Caco-2 (cell line): ENCODE results near the gene CTTNBP2. TPM values are rescaled to one million over a fixed set of nuclear protein-coding genes. Genes with fewer than 3 reads are reported as not detected.

ENCODE experiments used
- BruUV-seq: library from RNA; stranded (reverse); fragments of 400-500 nt; replicated peaks from 2 replicates; lab custom pipeline; 2021; lab: Mats Ljungman, UMichigan
- CTCF ChIA-PET: fragments of 300-600 bp; sonication (Branson Sonifier 250); formaldehyde crosslinking; loops from one replicate; lab custom pipeline; 2022; ENCODE audit warnings: antibody characterized with exemption; lab: Charles Lee
- POLR2A ChIA-PET: fragments of 300-600 bp; sonication (Branson Sonifier 250); formaldehyde crosslinking; loops from one replicate; lab custom pipeline; 2022; ENCODE audit warnings: antibody characterized with exemption; lab: Charles Lee
- DNase-seq, 2 experiments: peaks; one replicate each; pipeline versions ENCODE4 v3.0.0 to v3.0.0-alpha.2; 2020 to 2022
- H3K27me3 ChIP-seq: replicated peaks from 2 replicates; pipeline ENCODE4 v1.6.0; 2011; ENCODE audit warnings: low read length; ENCODE audit not compliant: control insufficient read depth, insufficient read depth
- H3K36me3 ChIP-seq: 2 replicates; pipeline ENCODE4 v1.5.1; 2011; ENCODE audit warnings: low read length; ENCODE audit not compliant: control insufficient read depth, insufficient read depth
- H3K4me1 ChIP-seq: fragments of 250-450 bp; sonication (Bioruptor Pico); 2 replicates; pipeline ENCODE4 v1.5.1; 2020; ENCODE audit warnings: mild to moderate bottlenecking
- H3K4me3 ChIP-seq: 2 replicates; pipeline ENCODE4 v1.5.1; 2011; ENCODE audit warnings: low read depth, mild to moderate bottlenecking, control low read depth, low read length
- H3K9me3 ChIP-seq: fragments of 250-450 bp; sonication (Bioruptor Pico); 2 replicates; pipeline ENCODE4 v1.5.1; 2020; ENCODE audit warnings: mild to moderate bottlenecking, moderate library complexity
- H3K27ac Mint-ChIP-seq: one replicate; pipeline ENCODE4 v1.8.0; 2022; ENCODE audit warnings: mixed read lengths; ENCODE audit not compliant: unreplicated experiment
- H3K27me3 Mint-ChIP-seq: one replicate; pipeline ENCODE4 v1.8.0; 2022; ENCODE audit warnings: mixed read lengths; ENCODE audit not compliant: insufficient read depth, unreplicated experiment
- H3K36me3 Mint-ChIP-seq: one replicate; pipeline ENCODE4 v1.8.0; 2022; ENCODE audit warnings: mild to moderate bottlenecking, mixed read lengths; ENCODE audit not compliant: insufficient read depth, unreplicated experiment
- H3K4me1 Mint-ChIP-seq: one replicate; pipeline ENCODE4 v1.8.0; 2022; ENCODE audit warnings: low read depth, mixed read lengths; ENCODE audit not compliant: unreplicated experiment
- H3K4me3 Mint-ChIP-seq: one replicate; pipeline ENCODE4 v1.8.0; 2022; ENCODE audit warnings: mild to moderate bottlenecking, moderate library complexity, mixed read lengths; ENCODE audit not compliant: unreplicated experiment
- H3K9me3 Mint-ChIP-seq: one replicate; pipeline ENCODE4 v1.8.0; 2022; ENCODE audit warnings: mixed read lengths; ENCODE audit not compliant: unreplicated experiment
- intact Hi-C: fragments of 100-400 bp; cut with micrococcal nuclease; formaldehyde crosslinking; loops from one replicate; pipeline ENCODE4 v1.10.0; 2022; ENCODE audit not compliant: unreplicated experiment
- total RNA-seq: library from RNA; stranded (reverse); gene quantifications from 2 replicates; pipeline ENCODE4 v1.2.3, GENCODE V29; 2022
- TF ChIP-seq, protein P1 (sequence below), 2 experiments: fragments of 200-600 bp in 1 of 2; IDR thresholded peaks; 1 replicate in 1 of 2; 2 replicates in 1 of 2; pipeline versions ENCODE4 v1.5.1 to v1.8.0; 2011 to 2022; ENCODE audit warnings: antibody characterized with exemption in 1 of 2, control low read depth in 1 of 2, inconsistent platforms in 1 of 2, low read depth in 1 of 2, low read length in 1 of 2, mild to moderate bottlenecking in 1 of 2, moderate library complexity in 1 of 2; ENCODE audit not compliant: insufficient read depth in 1 of 2, severe bottlenecking in 1 of 2, unreplicated experiment in 1 of 2

CTTNBP2 gene
- total RNA-seq, 1 experiment from 2014 or later, result 3.2 TPM

DNA sequence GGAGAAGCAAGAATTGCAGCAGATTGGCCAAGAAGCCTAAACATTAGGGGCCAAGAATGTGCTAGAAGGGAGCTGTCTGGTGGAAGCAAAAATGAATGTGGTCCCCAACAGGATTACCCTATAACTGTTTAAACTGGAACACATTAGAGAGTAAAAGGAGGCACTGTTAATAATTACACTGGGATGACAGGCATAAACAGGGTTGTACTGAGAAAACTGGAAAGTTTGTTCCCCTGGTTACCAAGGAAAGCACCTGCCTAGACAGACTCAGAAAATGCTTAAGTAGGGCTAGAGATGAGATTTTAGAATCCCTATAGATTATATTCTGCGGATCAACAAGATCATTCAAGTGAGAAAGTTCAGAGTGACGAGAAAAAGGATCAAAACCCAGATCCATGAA, 100.8 kb downstream of the CTTNBP2 start:
- Histone ChIP-seq H3K36me3 (no peaks in the 10 kb centered on the region), H3K9me3 (no peaks in the 10 kb centered on the region), H3K27me3 (no peaks in the 10 kb centered on the region), H3K4me1 (peaks cover 4% of the 10 kb centered on the region), H3K4me3 (no peak overlapping the region)
- Mint-ChIP-seq H3K27me3 (no peaks in the 10 kb centered on the region), H3K9me3 (no peaks in the 10 kb centered on the region), H3K4me1 (peaks cover 25% of the 10 kb centered on the region), H3K27ac (no peak overlapping the region), H3K36me3 (no peaks in the 10 kb centered on the region), H3K4me3 (no peak overlapping the region)
- intact Hi-C loops, result no loop called here
- TF ChIP-seq, protein P1, sequence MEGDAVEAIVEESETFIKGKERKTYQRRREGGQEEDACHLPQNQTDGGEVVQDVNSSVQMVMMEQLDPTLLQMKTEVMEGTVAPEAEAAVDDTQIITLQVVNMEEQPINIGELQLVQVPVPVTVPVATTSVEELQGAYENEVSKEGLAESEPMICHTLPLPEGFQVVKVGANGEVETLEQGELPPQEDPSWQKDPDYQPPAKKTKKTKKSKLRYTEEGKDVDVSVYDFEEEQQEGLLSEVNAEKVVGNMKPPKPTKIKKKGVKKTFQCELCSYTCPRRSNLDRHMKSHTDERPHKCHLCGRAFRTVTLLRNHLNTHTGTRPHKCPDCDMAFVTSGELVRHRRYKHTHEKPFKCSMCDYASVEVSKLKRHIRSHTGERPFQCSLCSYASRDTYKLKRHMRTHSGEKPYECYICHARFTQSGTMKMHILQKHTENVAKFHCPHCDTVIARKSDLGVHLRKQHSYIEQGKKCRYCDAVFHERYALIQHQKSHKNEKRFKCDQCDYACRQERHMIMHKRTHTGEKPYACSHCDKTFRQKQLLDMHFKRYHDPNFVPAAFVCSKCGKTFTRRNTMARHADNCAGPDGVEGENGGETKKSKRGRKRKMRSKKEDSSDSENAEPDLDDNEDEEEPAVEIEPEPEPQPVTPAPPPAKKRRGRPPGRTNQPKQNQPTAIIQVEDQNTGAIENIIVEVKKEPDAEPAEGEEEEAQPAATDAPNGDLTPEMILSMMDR (IDR thresholded peaks at IDR 0.05; ENCODE audit: insufficient read depth in 1 of 2, low read depth in 1 of 2, low read length in 1 of 2, severe bottlenecking in 1 of 2, unreplicated experiment in 1 of 2), result no peak
- ChIA-PET POLR2A (no interaction called here), CTCF (no interaction called here)
- no TSS peak for BruUV-seq
- DNase-seq, result no peak

DNA sequence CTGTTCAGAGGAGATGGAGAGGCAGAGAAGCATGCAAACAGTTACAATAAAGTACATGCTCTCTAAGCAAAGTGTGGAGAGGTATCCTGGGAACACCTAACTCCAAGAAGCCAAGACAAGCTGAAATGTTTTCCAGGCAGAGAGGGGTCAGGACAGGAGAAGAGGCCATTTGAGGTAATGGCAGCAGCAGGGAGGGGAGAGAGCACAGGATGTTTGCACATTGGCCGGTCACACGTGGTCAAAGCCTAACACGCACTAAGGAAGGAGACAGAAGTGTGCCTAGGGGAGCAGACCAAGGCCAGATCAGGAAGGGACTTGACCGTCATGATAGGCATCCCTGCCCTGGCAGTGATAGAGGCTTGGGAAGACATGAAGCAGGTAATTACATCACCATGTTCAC, 101.5 kb downstream of the CTTNBP2 start:
- Histone ChIP-seq H3K36me3 (no peaks in the 10 kb centered on the region), H3K4me1 (no peaks in the 10 kb centered on the region), H3K27me3 (no peaks in the 10 kb centered on the region), H3K9me3 (no peaks in the 10 kb centered on the region), H3K4me3 (no peak overlapping the region)
- intact Hi-C loops, result no loop called here
- Mint-ChIP-seq H3K4me1 (peaks cover 21% of the 10 kb centered on the region), H3K27me3 (no peaks in the 10 kb centered on the region), H3K9me3 (no peaks in the 10 kb centered on the region), H3K4me3 (no peak overlapping the region), H3K36me3 (no peaks in the 10 kb centered on the region), H3K27ac (no peak overlapping the region)
- CTCF ChIA-PET, result no interaction called here
- TF ChIP-seq, protein P1 (IDR thresholded peaks at IDR 0.05; ENCODE audit: insufficient read depth in 1 of 2, low read depth in 1 of 2, low read length in 1 of 2, severe bottlenecking in 1 of 2, unreplicated experiment in 1 of 2), result no peak
- BruUV-seq, result no TSS peak
- no peak for DNase-seq
- POLR2A ChIA-PET, result no interaction called here

GRCh38 chr7:117769085-117769484, 104.2 kb downstream of the CTTNBP2 start:
- POLR2A ChIA-PET, result no interaction called here
- CTCF ChIA-PET, result no interaction called here
- Mint-ChIP-seq H3K9me3 (no peaks in the 10 kb centered on the region), H3K27me3 (no peaks in the 10 kb centered on the region), H3K4me1 (peaks cover 11% of the 10 kb centered on the region), H3K36me3 (no peaks in the 10 kb centered on the region), H3K27ac (no peak overlapping the region), H3K4me3 (no peak overlapping the region)
- Histone ChIP-seq H3K27me3 (no peaks in the 10 kb centered on the region), H3K4me1 (no peaks in the 10 kb centered on the region), H3K9me3 (no peaks in the 10 kb centered on the region), H3K36me3 (no peaks in the 10 kb centered on the region), H3K4me3 (no peak overlapping the region)
- intact Hi-C loops, result no loop called here
- no TSS peak for BruUV-seq
- DNase-seq, result no peak
- TF ChIP-seq, protein P1 (IDR thresholded peaks at IDR 0.05; ENCODE audit: insufficient read depth in 1 of 2, low read depth in 1 of 2, low read length in 1 of 2, severe bottlenecking in 1 of 2, unreplicated experiment in 1 of 2), result no peak
